ENCODE measurements around the gene RAB8B. TPM values are rescaled to one million over a fixed set of nuclear protein-coding genes. Genes with fewer than 3 reads are reported as not detected.

The RAB8B gene
- total RNA-seq, 2 donors from 2014 or later, result 55.2 to 64.1 TPM

GRCh38 chr15:63251701-63252100 lies 62.3 kb downstream of the RAB8B start:
- TF ChIP-seq CTCF (IDR thresholded peaks at IDR 0.05), result no peak
- no peaks in the 10 kb centered on the region for H3K36me3 ChIP-seq
- no peak overlapping the region for H3K27ac ChIP-seq
- ATAC-seq (ENCODE audit: insufficient number of reproducible peaks, low FRiP score, low read depth) (no peak), DNase-seq (ENCODE audit: low spot score) (no peak)
- H3K4me3 ChIP-seq, result no peak overlapping the region
- H3K9me3 ChIP-seq, result no peaks in the 10 kb centered on the region
- H3K4me1 ChIP-seq (ENCODE audit: control insufficient read depth in 1 of 2, low read depth in 2 of 2), result peaks cover 17 to 22% of the 10 kb centered on the region in 2 donors
- H3K27me3 ChIP-seq (replicated peaks; ENCODE audit: insufficient read depth), result no peaks in the 10 kb centered on the region

DNA sequence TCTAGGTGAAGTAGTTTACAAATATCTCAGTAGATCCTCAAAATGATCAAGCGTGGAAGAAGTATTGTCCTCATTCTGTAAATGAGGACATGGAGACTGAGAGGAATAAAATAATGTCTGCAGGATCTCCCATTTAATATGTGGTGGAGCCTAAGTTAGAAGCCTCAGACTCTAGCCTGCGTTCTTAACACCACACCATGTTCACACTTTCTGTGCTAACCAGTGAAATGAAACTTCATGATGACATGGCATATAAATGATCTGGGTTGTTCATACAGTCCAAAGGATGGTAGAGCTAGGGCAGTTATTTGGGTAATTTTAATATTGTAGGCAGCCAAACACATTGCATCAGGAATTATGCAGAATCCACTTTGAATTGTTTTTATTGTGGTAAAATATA lies 62.9 kb downstream of the RAB8B start:
- Histone ChIP-seq H3K4me3 (no peak overlapping the region), H3K27ac (no peak overlapping the region), H3K4me1 (ENCODE audit: control insufficient read depth in 1 of 2, low read depth in 2 of 2) (peaks cover 15 to 25% of the 10 kb centered on the region in 2 donors), H3K27me3 (replicated peaks; ENCODE audit: insufficient read depth) (no peaks in the 10 kb centered on the region), H3K36me3 (no peaks in the 10 kb centered on the region), H3K9me3 (no peaks in the 10 kb centered on the region)
- no peak for TF ChIP-seq CTCF (IDR thresholded peaks at IDR 0.05)
- ATAC-seq (ENCODE audit: insufficient number of reproducible peaks, low FRiP score, low read depth), result no peak
- DNase-seq (ENCODE audit: low spot score), result no peak

- no peak for ATAC-seq (ENCODE audit: insufficient number of reproducible peaks, low FRiP score, low read depth)
- no peak for TF ChIP-seq CTCF (IDR thresholded peaks at IDR 0.05)
- H3K27ac ChIP-seq, result no peak overlapping the region
Observed at GRCh38 chr15:63254991-63255390, 65.6 kb downstream of the RAB8B start.

DNA sequence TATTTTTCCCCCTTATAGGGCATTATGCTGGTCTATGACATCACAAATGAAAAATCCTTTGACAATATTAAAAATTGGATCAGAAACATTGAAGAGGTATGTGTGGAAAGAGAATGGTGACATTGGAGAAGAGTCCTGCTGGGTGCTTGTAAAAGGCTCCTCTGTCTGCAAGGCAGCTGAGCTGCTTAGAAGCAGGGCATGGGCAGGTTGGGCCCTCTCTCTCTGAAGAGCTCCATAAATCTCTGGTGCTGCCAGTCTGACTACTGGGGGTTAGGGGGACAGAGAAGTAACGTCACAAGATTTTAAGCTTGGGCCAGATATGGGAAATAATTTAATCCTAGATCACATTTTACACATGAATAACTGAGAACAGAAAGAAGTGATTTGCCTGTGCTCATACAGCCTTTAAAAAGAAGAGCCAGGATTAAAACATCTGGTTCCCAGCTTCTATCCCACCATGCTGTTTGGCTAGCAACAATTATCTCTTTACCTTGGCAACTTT lies 66.1 kb downstream of the RAB8B start:
- peaks cover 9 to 19% of the 10 kb centered on the region in 2 donors for H3K4me1 ChIP-seq (ENCODE audit: control insufficient read depth in 1 of 2, low read depth in 2 of 2)
- no peak overlapping the region for H3K4me3 ChIP-seq
- H3K27me3 ChIP-seq (replicated peaks; ENCODE audit: insufficient read depth), result no peaks in the 10 kb centered on the region
- peaks cover 6% of the 10 kb centered on the region for H3K36me3 ChIP-seq
- DNase-seq (ENCODE audit: low spot score) (no peak), ATAC-seq (ENCODE audit: insufficient number of reproducible peaks, low FRiP score, low read depth) (no peak)
- TF ChIP-seq CTCF (IDR thresholded peaks at IDR 0.05), result no peak
- H3K27ac ChIP-seq, result peak overlapping the region in 1 of 2 donors; percentile 0
- no peaks in the 10 kb centered on the region for H3K9me3 ChIP-seq

More at GRCh38 chr15:63254991-63255390, 65.6 kb downstream of the RAB8B start:
- H3K36me3 ChIP-seq, result peaks cover 6% of the 10 kb centered on the region
- H3K4me3 ChIP-seq, result no peak overlapping the region
- peaks cover 9 to 19% of the 10 kb centered on the region in 2 donors for H3K4me1 ChIP-seq (ENCODE audit: control insufficient read depth in 1 of 2, low read depth in 2 of 2)
- H3K27me3 ChIP-seq (replicated peaks; ENCODE audit: insufficient read depth), result no peaks in the 10 kb centered on the region
- DNase-seq (ENCODE audit: low spot score), result no peak
- H3K9me3 ChIP-seq, result no peaks in the 10 kb centered on the region

DNA sequence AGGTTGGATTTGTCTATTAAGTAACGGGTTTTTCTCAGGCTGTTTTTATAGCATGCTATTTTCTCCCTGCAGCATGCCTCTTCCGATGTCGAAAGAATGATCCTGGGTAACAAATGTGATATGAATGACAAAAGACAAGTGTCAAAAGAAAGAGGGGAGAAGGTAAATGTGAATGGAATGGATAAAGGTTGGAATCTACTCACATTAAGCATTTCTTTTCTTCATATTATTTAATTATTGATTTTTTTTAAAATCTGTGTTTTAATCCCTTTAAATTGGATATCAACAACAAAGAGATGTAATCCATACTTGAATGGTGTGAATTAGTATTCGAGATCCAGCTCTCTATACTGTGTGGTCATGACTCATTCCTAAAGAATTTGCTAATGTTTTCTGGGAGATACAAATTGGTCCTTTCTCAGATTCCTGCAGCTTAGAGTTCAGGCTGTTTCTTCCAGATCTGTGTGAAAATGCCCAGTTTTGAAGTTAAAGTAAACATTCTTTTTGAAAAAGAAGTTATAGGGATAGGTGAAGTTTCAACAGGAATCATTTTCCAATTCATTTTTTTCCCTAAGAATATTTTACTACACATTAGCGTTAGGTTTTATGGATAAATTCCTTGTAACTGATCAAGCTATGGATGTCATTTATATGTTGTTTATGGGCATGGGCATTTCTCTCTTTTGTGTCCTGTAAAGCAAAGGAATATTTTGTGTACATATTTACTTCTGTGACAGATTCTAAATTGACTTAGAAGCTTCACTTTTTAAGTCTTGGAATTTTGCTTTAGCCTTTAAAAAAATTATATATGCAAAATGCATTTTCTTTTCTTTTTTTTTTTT lies 67.2 kb downstream of the RAB8B start:
- peak overlapping the region in 1 of 2 donors; percentile 1 for H3K27ac ChIP-seq

More for the DNA sequence above, 67.2 kb downstream of the RAB8B start:
- no peak for ATAC-seq (ENCODE audit: insufficient number of reproducible peaks, low FRiP score, low read depth)
- peaks cover 13% of the 10 kb centered on the region for H3K36me3 ChIP-seq
- no peaks in the 10 kb centered on the region for H3K9me3 ChIP-seq
- peaks cover 9 to 19% of the 10 kb centered on the region in 2 donors for H3K4me1 ChIP-seq (ENCODE audit: control insufficient read depth in 1 of 2, low read depth in 2 of 2)
- no peak for TF ChIP-seq CTCF (IDR thresholded peaks at IDR 0.05)
- H3K4me3 ChIP-seq, result no peak overlapping the region
- no peak for DNase-seq (ENCODE audit: low spot score)
- H3K27me3 ChIP-seq (replicated peaks; ENCODE audit: insufficient read depth), result no peaks in the 10 kb centered on the region

Measured in thoracic aorta (tissue), 2 donors.